Gastrocnemius medialis (tissue), 4 donors: ENCODE data around the gene DDX39A. TPM values are rescaled to one million over a fixed set of nuclear protein-coding genes. Genes with fewer than 3 reads are reported as not detected.

ENCODE experiments used
- ATAC-seq, 2 donors: fragments of 150-250 bp; one replicate each; pipeline ENCODE4 v1.9.1; 2016
- DNase-seq, 2 donors: peaks; one replicate each; pipeline ENCODE4 v3.0.0-alpha.2; 2019
- H3K27ac ChIP-seq, 4 donors: fragments of 200-600 bp; sonication (generic); 1 replicate in 1 of 4; 2 replicates in 3 of 4; pipeline ENCODE4 v1.5.1; 2016 to 2018; ENCODE audit warnings: mild to moderate bottlenecking in 2 of 4, moderate library complexity in 1 of 4
- H3K27me3 ChIP-seq, 3 donors: fragments of 200-600 bp; sonication (generic) in 2 of 3; 1 replicate in 1 of 3; 2 replicates in 2 of 3; pipeline versions ENCODE4 v1.5.1 to v1.6.0; 2016 to 2019; ENCODE audit warnings: mild to moderate bottlenecking in 1 of 3, moderate library complexity in 1 of 3
- H3K36me3 ChIP-seq, 2 donors: fragments of 200-600 bp; sonication (generic) in 1 of 2; one replicate each; pipeline ENCODE4 v1.5.1; 2017 to 2018
- H3K4me1 ChIP-seq, 2 donors: fragments of 200-600 bp; sonication (generic) in 1 of 2; one replicate each; pipeline ENCODE4 v1.5.1; 2016 to 2017; ENCODE audit warnings: mild to moderate bottlenecking in 2 of 2
- H3K4me3 ChIP-seq, 4 donors: fragments of 200-600 bp; sonication (generic) in 3 of 4; 1 replicate in 1 of 4; 2 replicates in 3 of 4; pipeline ENCODE4 v1.5.1; 2016 to 2019; ENCODE audit warnings: mild to moderate bottlenecking in 2 of 4
- H3K9me3 ChIP-seq, 3 donors: fragments of 200-600 bp; sonication (generic) in 2 of 3; 1 replicate in 1 of 3; 2 replicates in 2 of 3; pipeline ENCODE4 v1.5.1; 2016 to 2019
- POLR2A ChIP-seq, 2 donors: fragments of 450-650 bp; IDR thresholded peaks; one replicate each; pipeline ENCODE4 v1.6.1; 2017; ENCODE audit warnings: antibody characterized with exemption in 2 of 2, mild to moderate bottlenecking in 2 of 2, moderate library complexity in 2 of 2
- in situ Hi-C, 4 donors: fragments of 200-750 bp; cut with MboI; loops; one replicate each; pipeline versions ENCODE4 v1.15.0 to v1.8.0; 2017; ENCODE audit warnings: low sequenced_read_pairs in 4 of 4
- intact Hi-C: fragments of 100-400 bp; cut with DNase I; formaldehyde crosslinking; loops from one replicate; pipeline ENCODE4 v1.15.1; 2023; ENCODE audit warnings: low total_unique reads
- total RNA-seq, 4 donors: library from RNA; depleted of rRNA; stranded (reverse); fragments of >200 nt; gene quantifications; one replicate each; pipeline versions ENCODE4 v1.1.0 to v1.2.3, GENCODE V29; 2016
- TF ChIP-seq, protein P1 (sequence below), 5 experiments: fragments of 450-650 bp in 3 of 5; fragments of 200-600 bp in 2 of 5; sonication (generic) in 2 of 5; IDR thresholded peaks in 4 of 5; conservative IDR thresholded peaks in 1 of 5; 1 replicate in 4 of 5; 2 replicates in 1 of 5; pipeline ENCODE4 v1.5.1; 2016 to 2019; ENCODE audit warnings: antibody characterized with exemption in 5 of 5, mild to moderate bottlenecking in 3 of 5, moderate library complexity in 3 of 5

Gene DDX39A
- total RNA-seq, 4 donors from 2014 or later = 23.9 to 59.2 (median 41.3) TPM

DNA sequence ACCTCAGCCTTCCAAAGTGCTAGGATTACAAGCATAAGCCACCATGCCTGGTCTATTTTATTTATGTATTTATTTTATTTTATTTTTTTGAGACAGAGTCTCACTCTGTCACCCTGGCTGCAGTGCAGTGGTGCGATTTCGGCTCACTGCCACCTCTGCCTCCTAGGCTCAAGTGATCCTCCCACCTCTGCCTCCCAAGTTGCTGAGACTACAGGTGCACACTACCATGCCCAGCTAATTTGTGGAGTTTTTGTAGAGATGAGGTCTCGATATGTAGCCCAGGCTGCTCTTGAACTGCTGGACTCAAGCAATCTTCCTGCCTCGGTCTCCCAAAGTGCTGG, 48.2 kb downstream of the DDX39A start:
- Histone ChIP-seq H3K9me3 (no peaks in the 10 kb centered on the region), H3K4me1 (peaks cover 7 to 12% of the 10 kb centered on the region in 2 donors), H3K27me3 (no peaks in the 10 kb centered on the region), H3K4me3 (no peak overlapping the region), H3K36me3 (no peaks in the 10 kb centered on the region), H3K27ac (no peak overlapping the region)
- in situ Hi-C loops (loop anchor here in 1 of 4 donors (25.0 kb wide), 1 partner anchor 484 kb away; the partner anchor contains the start of gene NANOS3), intact Hi-C loops (no loop called here)
- DNase-seq (no peak), ATAC-seq (no peak)
- TF ChIP-seq POLR2A (IDR thresholded peaks at IDR 0.05) = no peak
- TF ChIP-seq, protein P1, sequence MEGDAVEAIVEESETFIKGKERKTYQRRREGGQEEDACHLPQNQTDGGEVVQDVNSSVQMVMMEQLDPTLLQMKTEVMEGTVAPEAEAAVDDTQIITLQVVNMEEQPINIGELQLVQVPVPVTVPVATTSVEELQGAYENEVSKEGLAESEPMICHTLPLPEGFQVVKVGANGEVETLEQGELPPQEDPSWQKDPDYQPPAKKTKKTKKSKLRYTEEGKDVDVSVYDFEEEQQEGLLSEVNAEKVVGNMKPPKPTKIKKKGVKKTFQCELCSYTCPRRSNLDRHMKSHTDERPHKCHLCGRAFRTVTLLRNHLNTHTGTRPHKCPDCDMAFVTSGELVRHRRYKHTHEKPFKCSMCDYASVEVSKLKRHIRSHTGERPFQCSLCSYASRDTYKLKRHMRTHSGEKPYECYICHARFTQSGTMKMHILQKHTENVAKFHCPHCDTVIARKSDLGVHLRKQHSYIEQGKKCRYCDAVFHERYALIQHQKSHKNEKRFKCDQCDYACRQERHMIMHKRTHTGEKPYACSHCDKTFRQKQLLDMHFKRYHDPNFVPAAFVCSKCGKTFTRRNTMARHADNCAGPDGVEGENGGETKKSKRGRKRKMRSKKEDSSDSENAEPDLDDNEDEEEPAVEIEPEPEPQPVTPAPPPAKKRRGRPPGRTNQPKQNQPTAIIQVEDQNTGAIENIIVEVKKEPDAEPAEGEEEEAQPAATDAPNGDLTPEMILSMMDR (IDR thresholded peaks at IDR 0.05 in 4 of 5, conservative IDR thresholded peaks at IDR 0.05 in 1 of 5) = no peak

DNA sequence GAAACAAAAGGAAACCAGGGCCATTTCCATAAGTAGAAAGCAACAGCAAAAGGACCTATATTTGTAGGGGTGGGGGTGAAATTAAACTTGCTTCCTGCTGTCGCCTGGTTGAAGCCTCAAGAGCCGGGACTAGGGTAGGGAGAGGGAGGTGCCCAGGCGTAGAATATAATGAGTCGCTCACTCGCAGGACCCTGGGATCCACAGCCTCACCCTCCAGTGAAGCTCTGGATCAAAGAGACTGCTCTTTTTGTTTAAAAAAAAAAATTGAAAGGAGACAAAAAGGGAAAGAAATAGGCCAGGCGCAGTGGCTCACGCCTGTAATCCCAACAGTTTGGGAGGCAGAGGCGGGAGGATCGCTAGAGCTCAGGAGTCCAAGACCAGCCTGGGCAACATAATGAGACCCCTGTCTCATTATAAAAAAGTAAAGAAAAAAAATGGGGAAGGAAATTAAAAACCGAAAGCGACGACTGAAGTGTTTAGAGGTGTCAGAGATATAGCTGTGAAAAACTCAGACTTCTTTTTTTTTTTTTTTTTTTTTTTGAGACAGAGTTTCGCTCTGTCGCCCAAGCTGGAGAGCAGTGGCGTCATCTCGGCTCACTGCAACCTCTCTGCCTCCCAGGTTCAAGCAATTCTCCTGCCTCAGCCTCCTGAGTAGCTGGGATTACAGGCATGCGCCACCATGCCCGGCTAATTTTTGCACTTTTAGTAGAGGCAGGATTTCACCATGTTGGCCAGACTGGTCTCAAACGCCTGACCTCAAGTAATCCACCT, 48.8 kb downstream of the DDX39A start:
- DNase-seq (no peak), ATAC-seq (no peak)
- intact Hi-C loops = no loop called here
- Histone ChIP-seq H3K9me3 (no peaks in the 10 kb centered on the region), H3K27me3 (no peaks in the 10 kb centered on the region), H3K36me3 (no peaks in the 10 kb centered on the region), H3K4me3 (peak overlapping the region in 1 of 4 donors; percentile 2), H3K4me1 (peaks cover 3 to 6% of the 10 kb centered on the region in 2 donors), H3K27ac (peak overlapping the region; percentile 22 to 63 (median 43))
- TF ChIP-seq, protein P1 (IDR thresholded peaks at IDR 0.05 in 4 of 5, conservative IDR thresholded peaks at IDR 0.05 in 1 of 5) = no peak
- no peak for TF ChIP-seq POLR2A (IDR thresholded peaks at IDR 0.05)
- in situ Hi-C loops = loop anchor here in 1 of 4 donors (25.0 kb wide), 1 partner anchor 483 kb away; the partner anchor contains the start of gene NANOS3

DNA sequence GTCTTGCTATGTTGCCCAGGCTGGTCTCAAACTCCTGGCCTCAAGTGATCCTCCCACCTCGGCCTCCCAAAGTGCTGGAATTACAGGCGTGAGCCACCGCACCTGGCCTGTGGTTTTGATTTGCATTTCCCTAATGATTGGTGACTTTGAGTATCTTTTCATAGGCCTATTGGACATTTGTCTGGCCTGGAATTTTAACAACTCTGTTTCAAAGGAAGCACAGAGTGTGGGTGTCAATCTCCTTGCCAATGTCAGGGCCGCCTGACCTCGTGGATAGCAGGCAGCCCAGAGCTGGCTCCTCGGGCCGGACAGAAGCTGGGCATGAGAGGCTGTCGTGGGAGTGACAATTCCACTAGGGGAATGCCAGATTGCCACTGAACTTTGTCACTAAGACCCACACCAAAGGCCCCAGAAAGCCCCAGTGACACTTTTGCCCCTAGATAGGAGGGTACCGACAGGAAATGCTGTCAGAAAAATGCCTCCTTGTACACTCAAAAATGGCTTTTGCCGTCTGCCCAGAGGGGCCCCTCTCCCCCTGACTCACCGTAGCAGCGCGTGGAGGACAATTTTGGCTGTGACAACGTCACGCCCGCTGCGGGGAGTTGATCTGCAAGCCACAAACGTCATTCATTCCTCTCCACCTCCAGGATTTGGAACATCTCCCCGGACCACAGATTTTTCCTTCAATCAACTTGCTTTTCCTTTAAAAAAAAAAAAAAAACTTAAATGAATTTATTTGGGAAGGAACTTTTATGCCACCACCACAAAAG, 49.6 kb downstream of the DDX39A start:
- Histone ChIP-seq H3K27me3 (no peaks in the 10 kb centered on the region), H3K36me3 (no peaks in the 10 kb centered on the region), H3K27ac (peak overlapping the region; percentile 22 to 63 (median 54)), H3K4me1 (no peaks in the 10 kb centered on the region), H3K4me3 (no peak overlapping the region), H3K9me3 (no peaks in the 10 kb centered on the region)
- DNase-seq (no peak), ATAC-seq (no peak)
- intact Hi-C loops (no loop called here), in situ Hi-C loops (loop anchor here in 1 of 4 donors (25.0 kb wide), 1 partner anchor 482 kb away; the partner anchor contains the start of gene NANOS3)
- no peak for TF ChIP-seq POLR2A (IDR thresholded peaks at IDR 0.05)
- TF ChIP-seq, protein P1 (IDR thresholded peaks at IDR 0.05 in 4 of 5, conservative IDR thresholded peaks at IDR 0.05 in 1 of 5) = no peak

DNA sequence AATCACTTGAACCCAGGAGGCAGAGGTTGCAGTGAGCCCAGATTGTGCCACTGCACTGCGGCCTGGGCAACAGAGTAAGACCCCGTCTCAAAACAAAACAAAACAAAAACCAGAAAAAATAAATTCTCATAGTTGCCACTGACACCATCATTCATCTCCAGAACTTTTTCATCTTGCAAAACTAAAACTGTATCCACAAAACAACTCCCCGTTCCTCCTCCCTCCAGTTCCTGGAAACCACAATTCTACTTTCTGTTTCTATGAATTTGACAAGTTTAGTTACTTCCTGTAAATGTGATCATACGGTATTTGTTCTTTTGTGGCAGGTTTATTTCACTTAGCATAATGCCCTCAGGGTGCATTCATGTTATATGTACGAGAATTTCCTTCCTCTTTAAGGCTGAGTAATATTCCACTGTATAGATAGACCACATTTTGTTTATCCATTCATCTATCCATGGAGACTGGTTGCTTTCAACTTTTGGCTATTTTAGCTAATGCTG, 51.1 kb downstream of the DDX39A start:
- intact Hi-C loops (no loop called here), in situ Hi-C loops (loop anchor here in 1 of 4 donors (25.0 kb wide), 1 partner anchor 481 kb away; the partner anchor contains the start of gene NANOS3)
- DNase-seq (no peak), ATAC-seq (no peak)
- Histone ChIP-seq H3K36me3 (no peaks in the 10 kb centered on the region), H3K9me3 (no peaks in the 10 kb centered on the region), H3K27me3 (no peaks in the 10 kb centered on the region), H3K4me3 (no peak overlapping the region), H3K4me1 (peaks cover 5 to 10% of the 10 kb centered on the region in 2 donors), H3K27ac (no peak overlapping the region)
- no peak for TF ChIP-seq POLR2A (IDR thresholded peaks at IDR 0.05)
- TF ChIP-seq, protein P1 (IDR thresholded peaks at IDR 0.05 in 4 of 5, conservative IDR thresholded peaks at IDR 0.05 in 1 of 5) = no peak
